Chondrocyte (in vitro differentiated cells): Measurements from ENCODE around the gene TMEM154. TPM values are rescaled to one million over a fixed set of nuclear protein-coding genes. Genes with fewer than 3 reads are reported as not detected.

Experiments
- DNase-seq: peaks from one replicate; pipeline ENCODE4 v3.0.0; 2021; ENCODE audit warnings: mixed read lengths, low spot score
- H3K27ac Mint-ChIP-seq: one replicate; pipeline ENCODE4 v1.8.0; 2021; ENCODE audit warnings: mild to moderate bottlenecking, moderate library complexity, mixed read lengths; ENCODE audit not compliant: unreplicated experiment
- H3K27me3 Mint-ChIP-seq: 2 replicates; pipeline ENCODE4 v1.8.0; 2021; ENCODE audit warnings: low read depth, mixed read lengths
- H3K36me3 Mint-ChIP-seq: 2 replicates; pipeline ENCODE4 v1.8.0; 2021; ENCODE audit warnings: low read depth, mixed read lengths
- H3K4me1 Mint-ChIP-seq: 2 replicates; pipeline ENCODE4 v1.8.0; 2021; ENCODE audit warnings: low read depth, mild to moderate bottlenecking, mixed read lengths
- H3K4me3 Mint-ChIP-seq: one replicate; pipeline ENCODE4 v1.8.0; 2021; ENCODE audit warnings: mild to moderate bottlenecking, moderate library complexity, mixed read lengths; ENCODE audit not compliant: unreplicated experiment
- H3K9me3 Mint-ChIP-seq: 2 replicates; pipeline ENCODE4 v1.8.0; 2021; ENCODE audit warnings: low read depth, mixed read lengths
- total RNA-seq: library from RNA; stranded (reverse); gene quantifications from 3 replicates; pipeline ENCODE4 v1.2.1, GENCODE V29; 2021
- TF ChIP-seq, protein P1 (sequence below): fragments of 200-600 bp; sonication (generic); IDR thresholded peaks from 2 replicates; pipeline ENCODE4 v1.5.0; 2021; ENCODE audit warnings: antibody characterized with exemption, mild to moderate bottlenecking, moderate library complexity

TMEM154 gene
- total RNA-seq, 1 donor from 2014 or later: 2.2 TPM

GRCh38 chr4:152578670-152579069, 101.1 kb downstream of the TMEM154 start:
- no peak overlapping the region for H3K4me3 Mint-ChIP-seq
- H3K4me1 Mint-ChIP-seq: no peaks in the 10 kb centered on the region
- H3K36me3 Mint-ChIP-seq: no peaks in the 10 kb centered on the region
- H3K27ac Mint-ChIP-seq: no peak overlapping the region
- H3K27me3 Mint-ChIP-seq: peaks cover 1% of the 10 kb centered on the region
- no peak for DNase-seq
- no peaks in the 10 kb centered on the region for H3K9me3 Mint-ChIP-seq
- TF ChIP-seq, protein P1, sequence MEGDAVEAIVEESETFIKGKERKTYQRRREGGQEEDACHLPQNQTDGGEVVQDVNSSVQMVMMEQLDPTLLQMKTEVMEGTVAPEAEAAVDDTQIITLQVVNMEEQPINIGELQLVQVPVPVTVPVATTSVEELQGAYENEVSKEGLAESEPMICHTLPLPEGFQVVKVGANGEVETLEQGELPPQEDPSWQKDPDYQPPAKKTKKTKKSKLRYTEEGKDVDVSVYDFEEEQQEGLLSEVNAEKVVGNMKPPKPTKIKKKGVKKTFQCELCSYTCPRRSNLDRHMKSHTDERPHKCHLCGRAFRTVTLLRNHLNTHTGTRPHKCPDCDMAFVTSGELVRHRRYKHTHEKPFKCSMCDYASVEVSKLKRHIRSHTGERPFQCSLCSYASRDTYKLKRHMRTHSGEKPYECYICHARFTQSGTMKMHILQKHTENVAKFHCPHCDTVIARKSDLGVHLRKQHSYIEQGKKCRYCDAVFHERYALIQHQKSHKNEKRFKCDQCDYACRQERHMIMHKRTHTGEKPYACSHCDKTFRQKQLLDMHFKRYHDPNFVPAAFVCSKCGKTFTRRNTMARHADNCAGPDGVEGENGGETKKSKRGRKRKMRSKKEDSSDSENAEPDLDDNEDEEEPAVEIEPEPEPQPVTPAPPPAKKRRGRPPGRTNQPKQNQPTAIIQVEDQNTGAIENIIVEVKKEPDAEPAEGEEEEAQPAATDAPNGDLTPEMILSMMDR: no peak

DNA sequence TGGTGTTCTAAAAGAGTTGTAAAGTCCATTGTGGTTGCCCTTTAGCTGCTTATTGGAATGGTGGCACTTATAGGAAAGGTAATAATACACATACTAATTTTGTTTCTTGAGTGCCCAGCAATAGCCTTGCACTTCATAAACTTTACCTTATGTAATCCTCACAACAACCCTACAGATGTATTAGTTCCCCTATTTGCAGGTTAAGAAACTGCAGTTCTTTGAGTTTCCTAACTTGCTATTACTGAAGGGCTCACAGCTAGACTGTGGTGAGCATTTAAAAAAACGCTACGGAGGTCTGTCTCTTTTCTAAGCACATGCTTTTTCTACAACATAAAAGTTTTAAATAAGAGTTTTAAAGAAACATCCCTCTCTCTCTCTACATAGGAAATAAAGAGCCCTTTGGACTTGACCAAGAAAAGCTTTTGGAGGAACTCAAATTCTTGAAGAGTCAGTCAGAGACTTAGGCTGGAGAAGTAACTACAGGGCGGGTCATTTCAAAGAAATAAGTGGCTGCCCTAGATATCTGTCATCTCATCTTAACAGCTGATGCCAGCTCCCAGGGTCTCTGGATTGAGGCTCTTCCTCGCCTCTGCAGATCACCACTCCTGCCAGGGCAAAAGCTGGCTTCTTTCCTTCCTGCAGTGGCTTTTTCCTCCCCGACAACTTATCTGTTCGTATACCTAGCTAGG, 101.9 kb downstream of the TMEM154 start:
- Mint-ChIP-seq H3K4me3 (no peak overlapping the region), H3K9me3 (no peaks in the 10 kb centered on the region), H3K27me3 (peaks cover 5% of the 10 kb centered on the region), H3K27ac (no peak overlapping the region), H3K4me1 (no peaks in the 10 kb centered on the region), H3K36me3 (no peaks in the 10 kb centered on the region)
- DNase-seq: no peak
- TF ChIP-seq, protein P1: no peak

GRCh38 chr4:152575533-152575932, 104.3 kb downstream of the TMEM154 start:
- H3K4me3 Mint-ChIP-seq: no peak overlapping the region
- no peaks in the 10 kb centered on the region for H3K36me3 Mint-ChIP-seq
- H3K27ac Mint-ChIP-seq: no peak overlapping the region
- peaks cover 5% of the 10 kb centered on the region for H3K27me3 Mint-ChIP-seq
- no peaks in the 10 kb centered on the region for H3K4me1 Mint-ChIP-seq
- TF ChIP-seq, protein P1: no peak
- H3K9me3 Mint-ChIP-seq: no peaks in the 10 kb centered on the region
- no peak for DNase-seq

DNA sequence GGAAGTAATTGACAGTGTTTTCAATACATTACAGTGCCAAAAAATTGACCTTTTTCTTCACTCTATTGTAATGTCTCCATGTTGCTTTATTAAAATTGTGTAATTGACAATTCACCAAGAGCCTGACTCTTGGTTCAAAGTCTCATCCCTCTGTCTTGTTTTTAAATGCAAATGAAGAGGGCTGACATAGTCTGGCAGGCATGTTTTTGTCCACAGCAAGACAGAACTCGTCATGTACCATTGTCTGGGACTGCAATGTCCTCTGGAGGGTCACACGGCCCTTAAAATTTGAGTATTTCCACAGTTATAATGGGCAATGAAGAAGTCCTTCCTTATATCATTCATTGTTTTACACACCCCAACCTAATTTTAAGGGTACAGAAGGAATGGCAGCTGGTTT, 105.9 kb downstream of the TMEM154 start:
- no peak overlapping the region for H3K27ac Mint-ChIP-seq
- TF ChIP-seq, protein P1: no peak
- H3K27me3 Mint-ChIP-seq: peaks cover 4% of the 10 kb centered on the region
- no peak overlapping the region for H3K4me3 Mint-ChIP-seq
- no peaks in the 10 kb centered on the region for H3K36me3 Mint-ChIP-seq
- no peak for DNase-seq
- H3K4me1 Mint-ChIP-seq: no peaks in the 10 kb centered on the region
- H3K9me3 Mint-ChIP-seq: no peaks in the 10 kb centered on the region

DNA sequence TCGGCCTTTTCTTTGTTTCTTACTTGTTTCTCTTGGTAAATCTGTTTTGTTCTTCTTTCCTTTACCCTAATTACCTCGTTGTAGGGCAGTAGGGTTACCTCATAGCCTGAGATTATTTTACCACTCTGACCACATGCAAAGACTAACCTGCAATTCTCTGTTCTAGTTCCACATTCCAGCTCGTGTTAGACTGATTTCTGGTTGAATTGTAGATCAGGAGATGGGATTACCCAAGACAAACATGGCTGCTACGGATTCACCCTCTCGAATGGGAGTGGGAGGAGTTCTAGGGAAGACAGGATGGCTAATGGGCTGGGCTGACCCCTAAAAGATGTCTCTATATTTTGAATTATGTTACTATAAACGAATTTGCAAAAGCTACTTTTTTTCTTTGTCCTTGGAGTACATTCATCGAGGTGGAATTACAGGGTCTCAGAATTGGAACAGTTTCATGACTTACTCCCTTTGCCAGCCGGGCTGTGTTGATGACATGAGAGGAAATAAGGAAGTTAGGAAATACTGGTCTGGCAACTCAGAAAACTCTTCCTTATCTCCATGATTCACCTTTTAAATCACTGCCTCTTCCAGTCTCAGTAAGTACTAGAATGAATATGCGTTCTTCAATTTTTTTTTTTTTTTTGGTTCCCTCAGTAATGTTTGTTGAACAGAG, 107.2 kb downstream of the TMEM154 start:
- DNase-seq: no peak
- H3K27me3 Mint-ChIP-seq: peaks cover 7% of the 10 kb centered on the region
- no peaks in the 10 kb centered on the region for H3K4me1 Mint-ChIP-seq
- H3K4me3 Mint-ChIP-seq: no peak overlapping the region
- H3K36me3 Mint-ChIP-seq: no peaks in the 10 kb centered on the region
- TF ChIP-seq, protein P1: no peak
- no peaks in the 10 kb centered on the region for H3K9me3 Mint-ChIP-seq
- no peak overlapping the region for H3K27ac Mint-ChIP-seq
